Measurements from ENCODE around the gene R3HDM1.
"Not testable (repeated sequence)": the region's sequence is repeated elsewhere in the genome, so short reads cannot be mapped to it uniquely, and the experiment has no call there.

Gene R3HDM1

DNA sequence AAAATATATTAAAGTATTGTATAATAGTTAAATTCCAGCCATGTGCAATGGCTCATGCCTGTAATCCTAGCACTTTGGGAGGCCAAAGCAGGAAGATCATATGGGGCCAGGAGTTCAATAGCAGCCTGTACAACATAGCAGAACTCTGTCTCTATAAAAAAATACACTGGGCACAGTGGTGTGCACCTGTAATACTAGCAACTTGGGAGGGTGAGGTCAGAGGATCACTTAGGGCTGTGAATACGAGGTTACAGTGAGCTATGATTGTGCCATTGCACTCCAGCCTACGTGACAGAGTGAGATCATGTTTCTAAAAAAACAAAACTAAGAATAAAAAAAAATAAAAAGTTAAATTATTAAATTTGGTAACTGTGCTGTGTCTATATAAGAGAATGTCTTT is 36.4 kb upstream of the R3HDM1 start:
- no peak overlapping the region for H3K4me3 ChIP-seq (ENCODE audit: low read length in 2 of 2)
- H3K4ac ChIP-seq (ENCODE audit: low read length) = no peak overlapping the region
- no peak overlapping the region for H4K91ac ChIP-seq (ENCODE audit: low read depth, low read length, poor library complexity)
- H3K79me1 ChIP-seq (ENCODE audit: low read depth, low read length) = no peaks in the 10 kb centered on the region
- H3K23ac ChIP-seq (ENCODE audit: low read depth, low read length, poor library complexity) = no peak overlapping the region
- H3K9ac ChIP-seq (ENCODE audit: low read depth, low read length, poor library complexity) = no peak overlapping the region
- H2BK15ac ChIP-seq (ENCODE audit: low read length) = no peak overlapping the region
- H3K14ac ChIP-seq (ENCODE audit: low read length) = no peak overlapping the region
- H2BK5ac ChIP-seq (ENCODE audit: low read length) = no peak overlapping the region
- no peak overlapping the region for H2BK12ac ChIP-seq (ENCODE audit: low read length)
- H3K4me1 ChIP-seq (ENCODE audit: control insufficient read depth in 2 of 2, insufficient read depth in 1 of 2, low read depth in 1 of 2, low read length in 2 of 2) = no peaks in the 10 kb centered on the region
- no peak overlapping the region for H3K4me2 ChIP-seq (ENCODE audit: insufficient read depth, low read length, poor library complexity, severe bottlenecking)
- H2AK5ac ChIP-seq (ENCODE audit: low read depth, low read length) = no peak overlapping the region
- H3K36me3 ChIP-seq (replicated peaks in 1 of 2; ENCODE audit: control insufficient read depth in 2 of 2, insufficient read depth in 2 of 2, low read length in 2 of 2) = peaks cover 0 to 37% of the 10 kb centered on the region in 2 donors
- no peak for DNase-seq (ENCODE audit: low spot score)
- peaks cover 0 to 15% of the 10 kb centered on the region in 2 donors for H3K9me3 ChIP-seq (replicated peaks in 1 of 2; ENCODE audit: control insufficient read depth in 2 of 2, insufficient read depth in 1 of 2, low read depth in 1 of 2, low read length in 2 of 2)
- no peaks in the 10 kb centered on the region for H3K27me3 ChIP-seq (ENCODE audit: control insufficient read depth in 3 of 3, insufficient read depth in 3 of 3, low read depth in 1 of 3, low read length in 3 of 3)
- WGBS, 2 donors (ENCODE audit: extremely low coverage in 2 of 2, insufficient read length in 2 of 2, insufficient replicate concordance in 1 of 2) = no CpG with 5 or more reads among the region's 2 CpGs
- H2BK120ac ChIP-seq (ENCODE audit: low read depth, low read length) = no peak overlapping the region
- no peak overlapping the region for H3K27ac ChIP-seq (replicated peaks; ENCODE audit: low read length)
- H3K18ac ChIP-seq (ENCODE audit: low read length) = no peak overlapping the region
- H2AFZ ChIP-seq (ENCODE audit: low read length) = no peak overlapping the region
- no peak overlapping the region for H4K8ac ChIP-seq (ENCODE audit: low read depth, low read length)

DNA sequence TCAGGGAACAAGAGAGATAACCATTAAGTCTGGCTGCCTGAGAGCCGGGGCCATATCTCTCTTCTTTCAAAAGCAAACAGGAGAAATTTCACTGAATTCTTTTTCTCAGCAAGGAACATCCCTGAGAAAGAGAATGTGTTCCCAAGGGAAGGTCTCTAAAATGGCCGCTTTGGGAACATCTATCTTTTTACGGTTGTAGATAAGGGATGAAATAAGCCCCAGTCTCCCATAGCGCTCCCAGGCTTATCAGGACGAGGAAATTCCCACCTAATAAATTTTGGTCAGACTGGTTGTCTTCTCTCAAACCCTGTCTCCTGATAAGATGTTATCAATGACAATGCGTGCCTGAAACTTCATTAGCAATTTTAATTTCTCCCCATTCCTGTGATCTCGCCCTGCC is 32.7 kb upstream of the R3HDM1 start:
- DNase-seq (ENCODE audit: low spot score); H3K4me2 ChIP-seq (ENCODE audit: insufficient read depth, low read length, poor library complexity, severe bottlenecking); H2AK5ac ChIP-seq (ENCODE audit: low read depth, low read length): not testable (repeated sequence)

DNA sequence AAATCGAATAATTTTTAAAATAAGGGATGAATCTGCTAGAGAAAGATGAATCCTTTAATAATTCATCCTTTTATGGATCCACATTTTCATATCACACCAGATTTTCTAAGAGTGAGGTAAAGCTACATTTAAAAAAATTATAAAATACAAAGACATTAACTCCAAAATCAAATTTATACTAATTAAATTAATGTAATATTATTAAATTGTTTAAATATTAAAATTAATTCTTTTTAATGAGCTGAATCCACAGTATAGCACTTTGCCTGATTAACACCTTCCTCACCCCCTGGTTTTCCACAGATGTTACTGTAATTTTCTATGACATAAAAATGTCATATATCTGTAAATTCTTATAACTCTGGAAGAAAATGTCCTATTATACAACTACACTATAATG is 26.5 kb upstream of the R3HDM1 start:
- H3K4me1 ChIP-seq (ENCODE audit: control insufficient read depth in 2 of 2, insufficient read depth in 1 of 2, low read depth in 1 of 2, low read length in 2 of 2) = no peaks in the 10 kb centered on the region
- no peak overlapping the region for H3K4me2 ChIP-seq (ENCODE audit: insufficient read depth, low read length, poor library complexity, severe bottlenecking)
- H2BK120ac ChIP-seq (ENCODE audit: low read depth, low read length) = no peak overlapping the region
- H2AFZ ChIP-seq (ENCODE audit: low read length) = no peak overlapping the region
- H3K36me3 ChIP-seq (replicated peaks in 1 of 2; ENCODE audit: control insufficient read depth in 2 of 2, insufficient read depth in 2 of 2, low read length in 2 of 2) = peaks cover 1 to 38% of the 10 kb centered on the region in 2 donors
- H3K79me1 ChIP-seq (ENCODE audit: low read depth, low read length) = no peaks in the 10 kb centered on the region
- H4K8ac ChIP-seq (ENCODE audit: low read depth, low read length) = no peak overlapping the region
- no peak overlapping the region for H2AK5ac ChIP-seq (ENCODE audit: low read depth, low read length)
- H2BK15ac ChIP-seq (ENCODE audit: low read length) = no peak overlapping the region
- no peak overlapping the region for H2BK5ac ChIP-seq (ENCODE audit: low read length)
- no peak for DNase-seq (ENCODE audit: low spot score)
- H4K91ac ChIP-seq (ENCODE audit: low read depth, low read length, poor library complexity) = no peak overlapping the region
- no peak overlapping the region for H3K23ac ChIP-seq (ENCODE audit: low read depth, low read length, poor library complexity)
- no peak overlapping the region for H3K27ac ChIP-seq (replicated peaks; ENCODE audit: low read length)
- no peak overlapping the region for H3K18ac ChIP-seq (ENCODE audit: low read length)
- 100% methylated on average over 1 of the region's 1 CpG for WGBS, 2 donors (ENCODE audit: extremely low coverage in 2 of 2, insufficient read length in 2 of 2, insufficient replicate concordance in 1 of 2)
- H3K4ac ChIP-seq (ENCODE audit: low read length) = no peak overlapping the region
- no peak overlapping the region for H3K14ac ChIP-seq (ENCODE audit: low read length)
- H2BK12ac ChIP-seq (ENCODE audit: low read length) = no peak overlapping the region
- H3K9me3 ChIP-seq (replicated peaks in 1 of 2; ENCODE audit: control insufficient read depth in 2 of 2, insufficient read depth in 1 of 2, low read depth in 1 of 2, low read length in 2 of 2) = peaks cover 0 to 6% of the 10 kb centered on the region in 2 donors
- H3K9ac ChIP-seq (ENCODE audit: low read depth, low read length, poor library complexity) = no peak overlapping the region
- no peak overlapping the region for H3K4me3 ChIP-seq (ENCODE audit: low read length in 2 of 2)
- no peaks in the 10 kb centered on the region for H3K27me3 ChIP-seq (ENCODE audit: control insufficient read depth in 3 of 3, insufficient read depth in 3 of 3, low read depth in 1 of 3, low read length in 3 of 3)

More for the DNA sequence above, 32.7 kb upstream of the R3HDM1 start:
- not testable (repeated sequence) for H3K27me3 ChIP-seq (ENCODE audit: control insufficient read depth in 3 of 3, insufficient read depth in 3 of 3, low read depth in 1 of 3, low read length in 3 of 3); H3K79me1 ChIP-seq (ENCODE audit: low read depth, low read length); H3K23ac ChIP-seq (ENCODE audit: low read depth, low read length, poor library complexity); H3K4me3 ChIP-seq (ENCODE audit: low read length in 2 of 2); H2BK120ac ChIP-seq (ENCODE audit: low read depth, low read length); H2AFZ ChIP-seq (ENCODE audit: low read length); H2BK12ac ChIP-seq (ENCODE audit: low read length); H4K8ac ChIP-seq (ENCODE audit: low read depth, low read length); H3K14ac ChIP-seq (ENCODE audit: low read length); H3K9ac ChIP-seq (ENCODE audit: low read depth, low read length, poor library complexity); H2BK5ac ChIP-seq (ENCODE audit: low read length); H3K27ac ChIP-seq (replicated peaks; ENCODE audit: low read length); H3K18ac ChIP-seq (ENCODE audit: low read length); H2BK15ac ChIP-seq (ENCODE audit: low read length); H4K91ac ChIP-seq (ENCODE audit: low read depth, low read length, poor library complexity); H3K4me1 ChIP-seq (ENCODE audit: control insufficient read depth in 2 of 2, insufficient read depth in 1 of 2, low read depth in 1 of 2, low read length in 2 of 2); H3K4ac ChIP-seq (ENCODE audit: low read length)
- no CpG with 5 or more reads among the region's 7 CpGs for WGBS, 2 donors (ENCODE audit: extremely low coverage in 2 of 2, insufficient read length in 2 of 2, insufficient replicate concordance in 1 of 2)
- H3K9me3 ChIP-seq (replicated peaks in 1 of 2; ENCODE audit: control insufficient read depth in 2 of 2, insufficient read depth in 1 of 2, low read depth in 1 of 2, low read length in 2 of 2) = peaks cover 0 to 17% of the 10 kb centered on the region in 2 donors
- H3K36me3 ChIP-seq (replicated peaks in 1 of 2; ENCODE audit: control insufficient read depth in 2 of 2, insufficient read depth in 2 of 2, low read length in 2 of 2) = peaks cover 1 to 64% of the 10 kb centered on the region in 2 donors

DNA sequence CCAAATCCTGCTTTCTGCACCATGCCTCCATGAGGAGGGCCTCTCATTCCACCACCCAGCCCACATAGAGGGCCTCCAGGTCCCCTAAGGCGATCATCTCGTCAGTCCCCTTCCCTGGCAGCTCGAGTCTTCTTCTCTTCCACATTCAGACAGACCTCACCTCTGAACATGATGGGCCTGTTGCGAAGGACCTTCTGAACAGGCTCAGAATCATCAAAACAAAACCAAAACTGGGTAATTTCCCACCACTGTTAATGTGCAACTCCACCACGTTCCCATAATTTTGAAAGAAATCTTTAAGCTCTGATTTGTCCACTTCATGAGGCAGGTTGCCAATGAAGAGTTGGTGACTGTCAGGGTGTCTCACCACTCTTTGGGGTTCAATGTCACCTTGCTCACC is 20.7 kb upstream of the R3HDM1 start:
- Histone ChIP-seq H2BK120ac (ENCODE audit: low read depth, low read length) (no peak overlapping the region), H3K4me3 (ENCODE audit: low read length in 2 of 2) (no peak overlapping the region), H3K27ac (replicated peaks; ENCODE audit: low read length) (no peak overlapping the region), H3K79me1 (ENCODE audit: low read depth, low read length) (peaks cover 2% of the 10 kb centered on the region), H3K9ac (ENCODE audit: low read depth, low read length, poor library complexity) (no peak overlapping the region), H2BK12ac (ENCODE audit: low read length) (no peak overlapping the region), H4K91ac (ENCODE audit: low read depth, low read length, poor library complexity) (no peak overlapping the region), H3K27me3 (ENCODE audit: control insufficient read depth in 3 of 3, insufficient read depth in 3 of 3, low read depth in 1 of 3, low read length in 3 of 3) (no peaks in the 10 kb centered on the region), H2BK15ac (ENCODE audit: low read length) (no peak overlapping the region), H2AFZ (ENCODE audit: low read length) (no peak overlapping the region), H3K4me1 (ENCODE audit: control insufficient read depth in 2 of 2, insufficient read depth in 1 of 2, low read depth in 1 of 2, low read length in 2 of 2) (no peaks in the 10 kb centered on the region), H3K23ac (ENCODE audit: low read depth, low read length, poor library complexity) (no peak overlapping the region), H4K8ac (ENCODE audit: low read depth, low read length) (no peak overlapping the region), H3K4ac (ENCODE audit: low read length) (no peak overlapping the region), H3K4me2 (ENCODE audit: insufficient read depth, low read length, poor library complexity, severe bottlenecking) (no peak overlapping the region), H3K18ac (ENCODE audit: low read length) (no peak overlapping the region), H2AK5ac (ENCODE audit: low read depth, low read length) (no peak overlapping the region), H3K14ac (ENCODE audit: low read length) (no peak overlapping the region), H3K36me3 (replicated peaks in 1 of 2; ENCODE audit: control insufficient read depth in 2 of 2, insufficient read depth in 2 of 2, low read length in 2 of 2) (peaks cover 6 to 22% of the 10 kb centered on the region in 2 donors), H2BK5ac (ENCODE audit: low read length) (no peak overlapping the region), H3K9me3 (replicated peaks in 1 of 2; ENCODE audit: control insufficient read depth in 2 of 2, insufficient read depth in 1 of 2, low read depth in 1 of 2, low read length in 2 of 2) (peaks cover 11 to 24% of the 10 kb centered on the region in 2 donors)
- no peak for DNase-seq (ENCODE audit: low spot score)
- no CpG with 5 or more reads among the region's 5 CpGs for WGBS, 2 donors (ENCODE audit: extremely low coverage in 2 of 2, insufficient read length in 2 of 2, insufficient replicate concordance in 1 of 2)
